ENCODE data around the gene MARVELD1. TPM values are rescaled to one million over a fixed set of nuclear protein-coding genes. Genes with fewer than 3 reads are reported as not detected.
"Not testable (repeated sequence)": the region's sequence is repeated elsewhere in the genome, so short reads cannot be mapped to it uniquely, and the experiment has no call there.

MARVELD1 gene
- total RNA-seq, 1 donor from 2014 or later: 21.2 TPM

- no peak for TF ChIP-seq CTCF (conservative IDR thresholded peaks at IDR 0.05; ENCODE audit: low read depth, low read length)
Observed at GRCh38 chr10:97675222-97675621, 38.3 kb upstream of the MARVELD1 start.

GRCh38 chr10:97676770-97677581 is 36.6 kb upstream of the MARVELD1 start:
- no peak overlapping the region for H3K4me3 ChIP-seq (ENCODE audit: low read depth, low read length)
- DNase-seq (ENCODE audit: low read depth): no peak
- TF ChIP-seq CTCF (conservative IDR thresholded peaks at IDR 0.05; ENCODE audit: low read depth, low read length): peak; percentile 93

More at GRCh38 chr10:97675222-97675621, 38.3 kb upstream of the MARVELD1 start:
- H3K4me3 ChIP-seq (ENCODE audit: low read depth, low read length): no peak overlapping the region
- DNase-seq (ENCODE audit: low read depth): no peak

GRCh38 chr10:97679594-97679993 is 33.9 kb upstream of the MARVELD1 start:
- no peak for TF ChIP-seq CTCF (conservative IDR thresholded peaks at IDR 0.05; ENCODE audit: low read depth, low read length)
- DNase-seq (ENCODE audit: low read depth): no peak
- H3K4me3 ChIP-seq (ENCODE audit: low read depth, low read length): no peak overlapping the region

GRCh38 chr10:97682042-97682441 is 31.5 kb upstream of the MARVELD1 start:
- no peak for TF ChIP-seq CTCF (conservative IDR thresholded peaks at IDR 0.05; ENCODE audit: low read depth, low read length)
- no peak overlapping the region for H3K4me3 ChIP-seq (ENCODE audit: low read depth, low read length)
- no peak for DNase-seq (ENCODE audit: low read depth)

GRCh38 chr10:97683556-97684367 is 29.8 kb upstream of the MARVELD1 start:
- peak overlapping the region; percentile 11 for H3K4me3 ChIP-seq (ENCODE audit: low read depth, low read length)
- peak; percentile 17 for TF ChIP-seq CTCF (conservative IDR thresholded peaks at IDR 0.05; ENCODE audit: low read depth, low read length)
- no peak for DNase-seq (ENCODE audit: low read depth)

GRCh38 chr10:97684368-97684713 is 29.2 kb upstream of the MARVELD1 start:
- not testable (repeated sequence) for DNase-seq (ENCODE audit: low read depth); H3K4me3 ChIP-seq (ENCODE audit: low read depth, low read length)

GRCh38 chr10:97684866-97685394 is 28.6 kb upstream of the MARVELD1 start:
- TF ChIP-seq CTCF (conservative IDR thresholded peaks at IDR 0.05; ENCODE audit: low read depth, low read length): no peak
- DNase-seq (ENCODE audit: low read depth): no peak
- peak overlapping the region; percentile 86 for H3K4me3 ChIP-seq (ENCODE audit: low read depth, low read length)

All from epithelial cell of proximal tubule (primary cell).